ENCODE results near the gene PREPL. TPM values are rescaled to one million over a fixed set of nuclear protein-coding genes. Genes with fewer than 3 reads are reported as not detected.

PREPL gene
- total and polyA plus RNA-seq, 9 of the 15 experiments (the other 6 are each of a cell fraction or from before 2014, with no cell fraction given) = 11.6 to 58.9 (median 27.2) TPM

DNA sequence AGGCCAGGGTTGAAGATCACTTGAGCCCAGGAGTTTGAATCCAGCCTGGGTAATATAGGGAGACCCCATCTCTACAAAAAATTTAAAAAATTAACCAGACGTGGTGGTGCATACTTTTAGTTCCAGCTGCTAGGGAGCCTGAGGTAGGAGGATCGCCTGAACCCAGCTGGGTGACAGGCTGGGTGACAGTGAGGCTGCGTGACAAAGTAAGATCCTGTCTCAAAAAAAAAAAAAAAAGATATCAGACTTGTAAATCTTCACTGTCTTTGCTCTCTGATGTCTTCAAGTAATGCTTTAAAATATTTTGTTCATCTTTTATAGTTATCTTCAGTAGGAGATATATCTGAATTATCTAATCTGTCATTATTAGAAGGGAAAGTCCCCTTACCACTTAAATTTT is 11.0 kb upstream of the PREPL start (continued):
- no peak for TF ChIP-seq NR2C2 (CRISPR knock-in tag; IDR thresholded peaks at IDR 0.05)
- TF ChIP-seq NR2C2 (tag; IDR thresholded peaks at IDR 0.05) = no peak
- TF ChIP-seq ZNF644 (tag; IDR thresholded peaks at IDR 0.05; ENCODE audit: low read depth) = no peak
- TF ChIP-seq, protein P1, sequence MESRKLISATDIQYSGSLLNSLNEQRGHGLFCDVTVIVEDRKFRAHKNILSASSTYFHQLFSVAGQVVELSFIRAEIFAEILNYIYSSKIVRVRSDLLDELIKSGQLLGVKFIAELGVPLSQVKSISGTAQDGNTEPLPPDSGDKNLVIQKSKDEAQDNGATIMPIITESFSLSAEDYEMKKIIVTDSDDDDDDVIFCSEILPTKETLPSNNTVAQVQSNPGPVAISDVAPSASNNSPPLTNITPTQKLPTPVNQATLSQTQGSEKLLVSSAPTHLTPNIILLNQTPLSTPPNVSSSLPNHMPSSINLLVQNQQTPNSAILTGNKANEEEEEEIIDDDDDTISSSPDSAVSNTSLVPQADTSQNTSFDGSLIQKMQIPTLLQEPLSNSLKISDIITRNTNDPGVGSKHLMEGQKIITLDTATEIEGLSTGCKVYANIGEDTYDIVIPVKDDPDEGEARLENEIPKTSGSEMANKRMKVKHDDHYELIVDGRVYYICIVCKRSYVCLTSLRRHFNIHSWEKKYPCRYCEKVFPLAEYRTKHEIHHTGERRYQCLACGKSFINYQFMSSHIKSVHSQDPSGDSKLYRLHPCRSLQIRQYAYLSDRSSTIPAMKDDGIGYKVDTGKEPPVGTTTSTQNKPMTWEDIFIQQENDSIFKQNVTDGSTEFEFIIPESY (CRISPR knock-in tag; IDR thresholded peaks at IDR 0.05) = no peak

DNA sequence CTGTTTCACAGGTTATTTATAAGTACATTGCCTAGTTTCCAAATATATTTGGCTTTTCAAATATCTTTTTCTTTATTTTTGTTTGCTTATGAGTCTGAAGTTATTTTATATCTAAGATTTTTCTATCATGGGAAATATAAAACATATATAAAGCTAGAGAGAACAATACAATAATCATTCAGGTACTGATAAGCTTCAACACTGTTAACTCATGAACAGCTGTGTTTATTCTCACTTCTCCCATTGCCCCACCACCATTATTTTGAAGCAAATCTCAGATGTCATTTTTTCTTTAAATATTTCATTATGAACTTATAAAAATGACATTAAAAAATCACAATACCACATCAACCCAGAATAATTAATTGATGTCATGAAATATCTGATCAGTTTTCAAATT is 10.2 kb upstream of the PREPL start:
- CTCF ChIA-PET (ENCODE audit: low intra/inter-chr PET ratio) = no interaction called here

More for the DNA sequence above, 10.2 kb upstream of the PREPL start:
- H3K27ac ChIP-seq (ENCODE audit: extremely low read depth, low read depth, low read length) = no peak overlapping the region
- intact Hi-C loops (cut with micrococcal nuclease) (no loop called here), in situ Hi-C loops (cut with MboI) (no loop called here)
- H3K4me3 ChIP-seq = no peak overlapping the region
- H3K27me3 ChIP-seq (ENCODE audit: control insufficient read depth in 2 of 2, insufficient read depth in 2 of 2, low read length in 2 of 2) = no peaks in the 10 kb centered on the region
- TF ChIP-seq BHLHE40 (IDR thresholded peaks at IDR 0.05; ENCODE audit: low read length) = no peak
- no peak for TF ChIP-seq SIX5 (IDR thresholded peaks at IDR 0.05; ENCODE audit: borderline replicate concordance in 1 of 2, insufficient read depth in 1 of 2, low read depth in 1 of 2, low read length in 2 of 2)
- H3K9me1 ChIP-seq (ENCODE audit: control insufficient read depth, insufficient read depth, low read length) = no peaks in the 10 kb centered on the region
- H3K4me2 ChIP-seq (ENCODE audit: insufficient read depth, low read length) = no peak overlapping the region
- no TSS peak for BruUV-seq (replicated peaks)
- no peaks in the 10 kb centered on the region for H3K36me3 ChIP-seq (ENCODE audit: control insufficient read depth, insufficient read depth, low read length)
- H3K4me1 ChIP-seq (replicated peaks in 1 of 2; ENCODE audit: control insufficient read depth in 2 of 2, insufficient read depth in 2 of 2, low read length in 2 of 2) = no peaks in the 10 kb centered on the region
- H2AFZ ChIP-seq (ENCODE audit: low read depth, low read length) = no peak overlapping the region
- H3K9me3 ChIP-seq (replicated peaks; ENCODE audit: control insufficient read depth, insufficient read depth, low read depth, low read length) = no peaks in the 10 kb centered on the region
- FAIRE-seq (no peak), ATAC-seq (no peak), DNase-seq (ENCODE audit: extremely low read depth in 1 of 4, low spot score in 3 of 4) (no peak)
- H3K79me2 ChIP-seq (ENCODE audit: control insufficient read depth, insufficient read depth, low read length) = peaks cover 4% of the 10 kb centered on the region; the same call in 1 of the 3 replicates
- POLR2A ChIA-PET = interaction anchor here (3.4 kb wide), 1 partner anchor 10 kb away, joined by 17 read pairs; the partner anchor contains the start of genes CAMKMT and PREPL
- H4K20me1 ChIP-seq (replicated peaks; ENCODE audit: control insufficient read depth, insufficient read depth, low read length) = no peaks in the 10 kb centered on the region
- H3K9ac ChIP-seq (ENCODE audit: insufficient read depth in 1 of 2, low read depth in 2 of 2, low read length in 2 of 2) = no peak overlapping the region

Data from K562 (cell line).